Measurements from ENCODE around the gene SCUBE2. TPM values are rescaled to one million over a fixed set of nuclear protein-coding genes. Genes with fewer than 3 reads are reported as not detected.

Gene SCUBE2
- total and polyA plus RNA-seq, 2 donors (not counting 1 experiment from before 2014, with no cell fraction given) = not detected

DNA sequence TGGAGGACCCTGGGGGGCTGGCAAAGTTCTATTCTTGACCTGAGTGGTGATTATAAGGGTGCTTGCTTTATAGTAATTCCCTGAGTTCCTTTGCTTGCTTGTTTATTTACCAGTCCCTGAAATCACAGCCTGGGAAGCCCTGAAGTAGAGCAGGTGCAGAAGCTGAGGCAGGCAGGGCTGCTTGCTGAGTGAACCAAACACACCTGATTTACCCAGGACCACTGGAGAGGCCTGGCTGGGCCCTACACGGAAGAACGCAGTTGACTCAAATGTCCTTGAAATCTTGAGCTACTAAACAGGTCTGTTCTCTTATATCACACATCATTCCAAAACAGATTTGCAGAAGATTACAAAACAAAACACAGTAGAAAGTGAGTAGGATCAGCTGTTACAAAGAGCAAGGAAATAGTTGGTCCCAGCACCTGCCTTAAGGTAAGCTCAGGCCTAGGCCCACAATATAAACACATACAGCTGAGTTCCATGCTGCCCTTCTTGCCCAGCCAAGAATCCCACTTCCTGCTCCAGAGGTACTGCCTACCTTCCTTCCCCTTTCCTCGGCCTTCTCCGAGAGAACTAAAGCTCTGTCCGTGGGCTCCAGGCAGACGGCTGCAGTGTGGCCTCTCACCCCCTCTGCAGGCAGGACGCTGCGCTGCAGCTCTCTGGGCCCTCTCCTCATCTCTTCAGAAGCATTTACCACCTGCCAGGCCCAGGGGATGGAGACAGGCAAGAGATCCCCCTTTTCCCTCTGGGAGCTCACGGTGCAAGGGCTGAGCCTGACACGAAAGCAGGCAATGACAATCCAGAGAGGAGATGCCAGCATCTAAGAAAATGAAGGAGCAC is 46.1 kb upstream of the SCUBE2 start:
- ChIA-PET CTCF (interaction anchor here (0.6 to 3.6 kb wide), 23 partner anchors 8 to 369 kb away, joined by 3 to 43 read pairs (median 4); partner anchors contain the start of genes AKIP1 and TMEM9B), POLR2A (no interaction called here)
- no peak overlapping the region for H3K27ac ChIP-seq (ENCODE audit: low read length in 2 of 2)
- Mint-ChIP-seq H3K27me3 (no peaks in the 10 kb centered on the region), H3K9me3 (ENCODE audit: insufficient read depth) (no peaks in the 10 kb centered on the region), H3K4me3 (no peak overlapping the region), H3K4me1 (peaks cover 3% of the 10 kb centered on the region), H3K27ac (no peak overlapping the region)
- no peaks in the 10 kb centered on the region for H3K27me3 ChIP-seq (replicated peaks in 1 of 4; ENCODE audit: control extremely low read depth in 1 of 4, control insufficient read depth in 3 of 4, insufficient read depth in 4 of 4, low read length in 3 of 4)
- no peaks in the 10 kb centered on the region for H3K4me1 ChIP-seq (ENCODE audit: control insufficient read depth in 2 of 2, insufficient read depth in 2 of 2, low read length in 2 of 2)
- WGBS (ENCODE audit: insufficient coverage) = 11% methylated on average over 8 of the region's 10 CpGs
- intact Hi-C loops (cut with micrococcal nuclease) = loop anchor here (1.0 kb wide), 1 partner anchor 122 kb away; no protein-coding TSS in a partner anchor
- ATAC-seq (ENCODE audit: low read depth) (peak; percentile 86), DNase-seq (peak; percentile 68)
- no peak for TF ChIP-seq EZH2 (IDR thresholded peaks at IDR 0.05; ENCODE audit: borderline replicate concordance, insufficient read depth, low read depth, low read length, poor library complexity, severe bottlenecking)
- TF ChIP-seq, protein P1, sequence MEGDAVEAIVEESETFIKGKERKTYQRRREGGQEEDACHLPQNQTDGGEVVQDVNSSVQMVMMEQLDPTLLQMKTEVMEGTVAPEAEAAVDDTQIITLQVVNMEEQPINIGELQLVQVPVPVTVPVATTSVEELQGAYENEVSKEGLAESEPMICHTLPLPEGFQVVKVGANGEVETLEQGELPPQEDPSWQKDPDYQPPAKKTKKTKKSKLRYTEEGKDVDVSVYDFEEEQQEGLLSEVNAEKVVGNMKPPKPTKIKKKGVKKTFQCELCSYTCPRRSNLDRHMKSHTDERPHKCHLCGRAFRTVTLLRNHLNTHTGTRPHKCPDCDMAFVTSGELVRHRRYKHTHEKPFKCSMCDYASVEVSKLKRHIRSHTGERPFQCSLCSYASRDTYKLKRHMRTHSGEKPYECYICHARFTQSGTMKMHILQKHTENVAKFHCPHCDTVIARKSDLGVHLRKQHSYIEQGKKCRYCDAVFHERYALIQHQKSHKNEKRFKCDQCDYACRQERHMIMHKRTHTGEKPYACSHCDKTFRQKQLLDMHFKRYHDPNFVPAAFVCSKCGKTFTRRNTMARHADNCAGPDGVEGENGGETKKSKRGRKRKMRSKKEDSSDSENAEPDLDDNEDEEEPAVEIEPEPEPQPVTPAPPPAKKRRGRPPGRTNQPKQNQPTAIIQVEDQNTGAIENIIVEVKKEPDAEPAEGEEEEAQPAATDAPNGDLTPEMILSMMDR (IDR thresholded peaks at IDR 0.05) = peak; percentile 94
- H3K9me3 ChIP-seq (ENCODE audit: control extremely low read depth in 1 of 3, control insufficient read depth in 2 of 3, insufficient read depth in 1 of 3, low read length in 2 of 3) = no peaks in the 10 kb centered on the region
- H2AFZ ChIP-seq (ENCODE audit: insufficient read depth, low read depth, low read length, poor library complexity, severe bottlenecking) = no peak overlapping the region
- no peak overlapping the region for H3K4me2 ChIP-seq (replicated peaks; ENCODE audit: low read depth, low read length, poor library complexity, severe bottlenecking)
- H3K36me3 ChIP-seq (replicated peaks in 1 of 2; ENCODE audit: control extremely low read depth in 1 of 2, control insufficient read depth in 1 of 2, extremely low read depth in 1 of 2, insufficient read depth in 2 of 2, low read length in 1 of 2) = peaks cover 0 to 26% of the 10 kb centered on the region in 2 experiments
- no peak overlapping the region for H3K4me3 ChIP-seq (ENCODE audit: control extremely low read depth in 1 of 5, extremely low read depth in 1 of 5, insufficient read depth in 1 of 5, low read depth in 2 of 5, low read length in 4 of 5)
- no peaks in the 10 kb centered on the region for H4K20me1 ChIP-seq (ENCODE audit: control insufficient read depth, insufficient read depth, low read length, poor library complexity, severe bottlenecking)
- no peak overlapping the region for H3K9ac ChIP-seq (ENCODE audit: low read length)
- no peaks in the 10 kb centered on the region for H3K79me2 ChIP-seq (ENCODE audit: control insufficient read depth, insufficient read depth, low read length)

DNA sequence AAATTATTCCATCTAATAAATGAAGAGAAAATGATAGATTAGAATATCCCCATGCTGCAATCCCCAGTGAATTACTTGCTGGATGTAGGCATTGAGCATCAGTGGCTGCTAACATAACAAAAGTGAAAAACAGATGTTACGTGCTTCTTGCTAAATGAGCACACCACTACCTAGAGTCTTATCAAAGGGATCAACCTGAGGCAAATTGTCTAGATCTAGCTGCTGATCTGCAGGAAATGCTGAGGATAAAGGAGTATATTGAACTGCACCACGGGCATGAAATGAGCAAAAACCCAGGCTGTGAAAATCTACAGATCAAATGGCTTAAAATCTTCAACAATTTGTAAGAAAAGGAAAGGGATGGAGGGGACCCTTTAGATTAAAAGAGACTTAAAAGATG is 45.3 kb upstream of the SCUBE2 start:
- no CpG with 5 or more reads among the region's 2 CpGs for WGBS (ENCODE audit: insufficient coverage)
- no peak overlapping the region for H3K27ac Mint-ChIP-seq
- Histone ChIP-seq H3K9ac (ENCODE audit: low read length) (no peak overlapping the region), H3K4me3 (ENCODE audit: control extremely low read depth in 1 of 5, extremely low read depth in 1 of 5, insufficient read depth in 1 of 5, low read depth in 2 of 5, low read length in 4 of 5) (no peak overlapping the region), H4K20me1 (ENCODE audit: control insufficient read depth, insufficient read depth, low read length, poor library complexity, severe bottlenecking) (no peaks in the 10 kb centered on the region), H2AFZ (ENCODE audit: insufficient read depth, low read depth, low read length, poor library complexity, severe bottlenecking) (no peak overlapping the region), H3K27ac (ENCODE audit: low read length in 2 of 2) (no peak overlapping the region), H3K27me3 (replicated peaks in 1 of 4; ENCODE audit: control extremely low read depth in 1 of 4, control insufficient read depth in 3 of 4, insufficient read depth in 4 of 4, low read length in 3 of 4) (no peaks in the 10 kb centered on the region), H3K36me3 (replicated peaks in 1 of 2; ENCODE audit: control extremely low read depth in 1 of 2, control insufficient read depth in 1 of 2, extremely low read depth in 1 of 2, insufficient read depth in 2 of 2, low read length in 1 of 2) (peaks cover 1 to 18% of the 10 kb centered on the region in 2 experiments), H3K4me1 (ENCODE audit: control insufficient read depth in 2 of 2, insufficient read depth in 2 of 2, low read length in 2 of 2) (no peaks in the 10 kb centered on the region), H3K79me2 (ENCODE audit: control insufficient read depth, insufficient read depth, low read length) (no peaks in the 10 kb centered on the region), H3K9me3 (ENCODE audit: control extremely low read depth in 1 of 3, control insufficient read depth in 2 of 3, insufficient read depth in 1 of 3, low read length in 2 of 3) (no peaks in the 10 kb centered on the region), H3K4me2 (replicated peaks; ENCODE audit: low read depth, low read length, poor library complexity, severe bottlenecking) (no peak overlapping the region)
- ChIA-PET POLR2A (no interaction called here), CTCF (interaction anchor here (0.6 to 3.2 kb wide), 7 partner anchors 14 to 992 kb away, joined by 3 to 43 read pairs (median 5); no protein-coding TSS in a partner anchor)
- H3K4me1 Mint-ChIP-seq = peaks cover 3% of the 10 kb centered on the region
- TF ChIP-seq, protein P1 (IDR thresholded peaks at IDR 0.05) = no peak
- no peak for TF ChIP-seq EZH2 (IDR thresholded peaks at IDR 0.05; ENCODE audit: borderline replicate concordance, insufficient read depth, low read depth, low read length, poor library complexity, severe bottlenecking)
- H3K27me3 Mint-ChIP-seq = no peaks in the 10 kb centered on the region
- no peaks in the 10 kb centered on the region for H3K9me3 Mint-ChIP-seq (ENCODE audit: insufficient read depth)
- intact Hi-C loops (cut with micrococcal nuclease) = loop anchor here (1.0 kb wide), 1 partner anchor 121 kb away; no protein-coding TSS in a partner anchor
- ATAC-seq (ENCODE audit: low read depth) = no peak
- DNase-seq = no peak
- H3K4me3 Mint-ChIP-seq = no peak overlapping the region
